Islet precursor cell (in vitro differentiated cells): ENCODE data around the gene ELAVL4.

ENCODE experiments used
- DNase-seq: peaks from one replicate; pipeline ENCODE4 v3.0.0-alpha.2; 2018

Gene ELAVL4

GRCh38 chr1:50180367-50180766 is 71.6 kb downstream of the ELAVL4 start:
- DNase-seq: no peak

- no peak for DNase-seq
Observed at GRCh38 chr1:50181027-50181663, 72.4 kb downstream of the ELAVL4 start.

GRCh38 chr1:50183378-50184133 is 74.8 kb downstream of the ELAVL4 start:
- no peak for DNase-seq

GRCh38 chr1:50189369-50189768 is 80.6 kb downstream of the ELAVL4 start:
- DNase-seq: no peak

GRCh38 chr1:50193002-50193401 is 84.3 kb downstream of the ELAVL4 start:
- DNase-seq: no peak

- no peak for DNase-seq
Observed at GRCh38 chr1:50195205-50195604, 86.5 kb downstream of the ELAVL4 start.

GRCh38 chr1:50196081-50196480 is 87.4 kb downstream of the ELAVL4 start:
- no peak for DNase-seq

GRCh38 chr1:50197216-50197615 is 88.5 kb downstream of the ELAVL4 start:
- no peak for DNase-seq

GRCh38 chr1:50208315-50208714 is 99.6 kb downstream of the ELAVL4 start:
- no peak for DNase-seq

GRCh38 chr1:50208756-50209155 is 100.0 kb downstream of the ELAVL4 start:
- no peak for DNase-seq

GRCh38 chr1:50209749-50210148 is 101.0 kb downstream of the ELAVL4 start:
- DNase-seq: no peak

- DNase-seq: no peak
Observed at GRCh38 chr1:50213505-50213904, 104.8 kb downstream of the ELAVL4 start.

GRCh38 chr1:50214717-50215116 is 106.0 kb downstream of the ELAVL4 start:
- no peak for DNase-seq

- no peak for DNase-seq
Observed at GRCh38 chr1:50218344-50219120, 109.8 kb downstream of the ELAVL4 start.

GRCh38 chr1:50228871-50229384 is 120.2 kb downstream of the ELAVL4 start:
- DNase-seq: no peak

GRCh38 chr1:50231209-50231608 is 122.5 kb downstream of the ELAVL4 start:
- DNase-seq: no peak

- DNase-seq: no peak
Observed at GRCh38 chr1:50232336-50232735, 123.6 kb downstream of the ELAVL4 start.

- DNase-seq: no peak
Observed at GRCh38 chr1:50236656-50237055, 127.9 kb downstream of the ELAVL4 start.

GRCh38 chr1:50237056-50237455 is 128.3 kb downstream of the ELAVL4 start:
- DNase-seq: no peak

- no peak for DNase-seq
Observed at GRCh38 chr1:50243939-50244338, 135.2 kb downstream of the ELAVL4 start.

GRCh38 chr1:50246869-50247268 is 138.1 kb downstream of the ELAVL4 start:
- DNase-seq: no peak

GRCh38 chr1:50251702-50252101 is 143.0 kb downstream of the ELAVL4 start:
- DNase-seq: no peak

GRCh38 chr1:50252196-50252595 is 143.5 kb downstream of the ELAVL4 start:
- no peak for DNase-seq
